Measurements from ENCODE around the gene NSMF.

DNA sequence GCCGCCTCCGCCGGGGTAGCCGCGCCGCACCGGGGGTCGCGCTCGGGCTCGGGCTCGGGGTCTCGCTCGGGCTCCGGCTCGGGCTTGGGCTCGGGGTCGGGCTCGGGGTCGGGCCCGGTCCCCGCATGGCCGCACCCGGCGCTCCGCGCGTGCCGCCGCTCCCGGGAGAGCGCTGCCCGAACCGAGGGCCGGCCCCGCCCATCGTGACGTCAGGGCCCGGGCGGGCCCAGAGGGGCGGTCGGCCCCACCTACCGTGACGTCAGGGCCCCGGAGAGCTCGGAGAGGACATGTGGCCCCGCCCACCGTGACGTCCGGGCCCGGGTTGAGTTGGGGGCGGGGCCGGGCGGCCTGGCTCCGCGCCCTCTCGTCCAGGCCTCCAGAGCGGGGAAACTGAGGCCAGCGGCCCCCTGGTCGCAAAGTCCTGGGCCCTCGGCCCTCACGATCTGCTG lies at the start of gene NSMF:
- no peak for TF ChIP-seq EZH2 (IDR thresholded peaks at IDR 0.05; ENCODE audit: borderline replicate concordance, low read length)
- TF ChIP-seq, protein P1, sequence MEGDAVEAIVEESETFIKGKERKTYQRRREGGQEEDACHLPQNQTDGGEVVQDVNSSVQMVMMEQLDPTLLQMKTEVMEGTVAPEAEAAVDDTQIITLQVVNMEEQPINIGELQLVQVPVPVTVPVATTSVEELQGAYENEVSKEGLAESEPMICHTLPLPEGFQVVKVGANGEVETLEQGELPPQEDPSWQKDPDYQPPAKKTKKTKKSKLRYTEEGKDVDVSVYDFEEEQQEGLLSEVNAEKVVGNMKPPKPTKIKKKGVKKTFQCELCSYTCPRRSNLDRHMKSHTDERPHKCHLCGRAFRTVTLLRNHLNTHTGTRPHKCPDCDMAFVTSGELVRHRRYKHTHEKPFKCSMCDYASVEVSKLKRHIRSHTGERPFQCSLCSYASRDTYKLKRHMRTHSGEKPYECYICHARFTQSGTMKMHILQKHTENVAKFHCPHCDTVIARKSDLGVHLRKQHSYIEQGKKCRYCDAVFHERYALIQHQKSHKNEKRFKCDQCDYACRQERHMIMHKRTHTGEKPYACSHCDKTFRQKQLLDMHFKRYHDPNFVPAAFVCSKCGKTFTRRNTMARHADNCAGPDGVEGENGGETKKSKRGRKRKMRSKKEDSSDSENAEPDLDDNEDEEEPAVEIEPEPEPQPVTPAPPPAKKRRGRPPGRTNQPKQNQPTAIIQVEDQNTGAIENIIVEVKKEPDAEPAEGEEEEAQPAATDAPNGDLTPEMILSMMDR (conservative IDR thresholded peaks at IDR 0.05 in 1 of 2, IDR thresholded peaks at IDR 0.05 in 1 of 2; ENCODE audit: extremely low read depth in 1 of 2, insufficient read depth in 1 of 2, low read depth in 1 of 2, low read length in 2 of 2): no peak

Data from mammary epithelial cell (primary cell).